ENCODE measurements around the gene EFCAB12.
A peak's percentile ranks its signal among the peaks of the same experiment; 100 is the strongest.

- TF ChIP-seq POLR2A (IDR thresholded peaks at IDR 0.05) (no peak), CTCF (IDR thresholded peaks at IDR 0.05) (no peak), POLR2AphosphoS5 (IDR thresholded peaks at IDR 0.05) (peak; percentile 12)
Observed at GRCh38 chr3:129441782-129442181, 13.3 kb upstream of the EFCAB12 start.

All from gastroesophageal sphincter (tissue), 3 donors.